G401 (cell line): ENCODE data around the gene RXRG. TPM values are rescaled to one million over a fixed set of nuclear protein-coding genes. Genes with fewer than 3 reads are reported as not detected.
A peak's percentile ranks its signal among the peaks of the same experiment; 100 is the strongest.

ENCODE experiments used
- DNase-seq: peaks from one replicate; pipeline ENCODE4 v3.0.0-alpha.2; 2015; ENCODE audit warnings: low spot score
- in situ Hi-C: cut with HindIII; loops from 2 replicates; pipeline ENCODE4 v1.10.0; 2016; ENCODE audit warnings: low sequenced_read_pairs, mixed read lengths
- total RNA-seq: library from RNA; depleted of rRNA; stranded (reverse); fragments of >200 nt; shearing (Covaris generic); gene quantifications from 2 replicates; pipeline ENCODE4 v1.2.3, GENCODE V29; 2014

RXRG gene
- total RNA-seq, 1 experiment from 2014 or later = not detected

DNA sequence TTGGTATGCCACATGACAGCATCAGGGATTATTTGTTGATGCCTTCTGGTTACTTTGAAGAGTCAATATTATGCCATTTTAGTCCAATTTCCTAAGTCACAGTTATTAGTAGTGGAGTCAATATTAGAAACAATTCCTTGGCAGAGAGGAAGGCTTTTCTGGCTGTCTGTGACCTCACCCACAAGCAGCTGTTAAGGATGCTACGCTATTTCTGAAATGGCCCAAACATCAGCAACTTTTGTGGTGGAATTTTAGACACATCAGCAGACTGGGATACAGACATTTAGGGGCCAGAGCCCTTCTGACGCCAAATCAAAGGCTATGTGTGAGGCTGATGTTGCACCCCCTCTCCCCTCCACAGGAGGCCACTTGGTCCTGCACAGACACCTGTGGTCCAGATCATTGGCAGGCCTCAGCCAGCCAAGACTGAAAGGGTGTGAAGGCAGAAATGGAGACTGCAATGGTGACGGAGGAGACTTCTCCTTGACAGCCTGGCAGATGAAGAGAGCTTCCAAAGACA, 9.2 kb upstream of the RXRG start:
- no peak for DNase-seq
- in situ Hi-C loops = no loop called here

DNA sequence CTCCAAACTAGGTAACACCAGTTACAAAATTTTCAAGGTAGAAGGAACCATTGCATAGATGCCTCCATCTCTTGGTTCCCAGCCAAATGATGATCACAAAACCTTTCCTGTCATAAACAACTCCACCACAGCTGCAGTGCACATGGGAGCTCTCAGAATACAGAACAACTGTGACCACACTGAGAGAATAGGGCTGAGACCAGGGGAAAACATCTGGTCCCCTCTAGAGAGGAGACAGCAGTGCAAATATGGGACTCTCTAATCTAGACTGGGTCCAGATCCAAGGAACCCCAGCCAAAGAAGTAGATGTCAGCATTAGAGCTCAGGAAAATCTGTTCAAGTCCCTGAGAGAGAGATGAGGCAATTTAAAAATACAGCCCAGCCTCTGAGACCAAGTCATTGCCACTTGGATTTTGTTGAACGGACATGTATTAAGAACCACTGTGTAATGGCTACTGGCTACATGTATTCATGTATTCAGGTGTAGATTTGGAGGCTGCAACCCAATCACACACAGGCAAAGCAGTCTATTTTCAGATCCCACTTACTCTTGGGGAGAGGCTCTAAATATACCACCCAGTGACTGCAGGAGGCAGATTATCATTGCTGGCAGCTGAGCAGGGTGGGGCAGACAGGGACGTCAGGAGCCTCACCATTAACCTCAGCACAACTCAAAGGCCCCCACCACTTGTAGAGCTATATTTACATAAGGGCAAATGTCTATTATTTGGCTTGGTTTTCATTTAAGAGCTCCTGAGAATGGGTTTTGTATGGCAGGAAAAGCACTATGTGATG, 7.6 kb upstream of the RXRG start:
- in situ Hi-C loops = no loop called here
- DNase-seq = no peak

DNA sequence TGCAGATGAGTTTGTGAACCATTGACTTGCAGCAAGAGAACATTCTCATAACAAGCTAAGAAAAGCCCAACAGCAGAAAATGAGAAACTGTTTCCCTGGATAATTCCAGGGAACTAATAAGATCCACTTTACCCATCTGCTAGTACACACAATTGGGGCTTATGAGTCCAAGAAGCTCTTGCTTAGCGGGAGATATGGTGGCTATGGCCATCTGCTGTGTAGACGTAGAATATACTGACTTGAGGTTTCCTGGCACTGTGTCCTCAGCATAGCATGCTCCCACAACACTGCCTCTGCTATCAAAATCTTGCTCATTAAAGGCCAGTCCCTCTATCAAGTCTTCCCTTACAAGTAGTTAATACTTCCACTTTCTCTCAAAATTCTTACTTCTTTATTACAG, 6.8 kb upstream of the RXRG start:
- in situ Hi-C loops = no loop called here

DNA sequence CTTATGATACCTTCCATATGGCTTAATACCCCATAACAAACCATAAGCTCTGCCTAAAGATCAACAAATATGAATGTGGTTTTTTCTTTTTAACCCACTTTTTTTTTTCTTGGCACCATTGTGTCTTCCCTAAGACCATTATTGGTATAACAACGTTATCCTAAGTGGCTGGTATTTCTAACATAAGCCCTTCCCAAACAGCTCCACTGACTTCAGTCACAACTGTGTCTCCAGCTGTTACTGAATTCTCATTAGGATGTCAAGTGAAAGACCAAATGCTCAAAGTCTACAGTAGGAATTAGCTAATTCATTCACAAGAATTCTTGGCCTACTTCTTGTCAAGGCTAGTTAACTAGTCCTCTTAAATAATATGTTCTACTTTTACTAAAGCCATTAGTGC, 4.2 kb upstream of the RXRG start:
- in situ Hi-C loops = no loop called here
- DNase-seq = no peak

More for the DNA sequence above, 6.8 kb upstream of the RXRG start:
- no peak for DNase-seq

DNA sequence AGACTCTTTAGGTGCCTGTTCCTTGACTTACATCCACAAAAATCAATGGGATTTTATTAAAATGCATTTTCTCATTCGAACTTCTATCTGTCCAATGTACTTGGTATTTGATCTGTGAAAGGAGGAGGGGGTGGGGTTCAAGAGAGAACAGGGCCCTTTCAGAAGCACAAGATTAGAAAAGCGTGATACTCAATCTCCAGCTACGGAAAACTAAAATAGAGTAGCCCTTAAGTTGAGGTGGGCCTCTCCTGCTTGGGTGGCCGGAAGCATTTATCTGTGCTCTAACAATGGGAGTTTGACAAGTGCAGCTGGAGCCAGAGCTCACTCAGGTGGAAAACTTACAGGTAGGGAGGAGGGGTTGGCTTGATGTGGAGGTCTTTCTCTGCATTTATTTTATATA, 462 bp upstream of the RXRG start:
- in situ Hi-C loops = no loop called here
- DNase-seq = no peak

DNA sequence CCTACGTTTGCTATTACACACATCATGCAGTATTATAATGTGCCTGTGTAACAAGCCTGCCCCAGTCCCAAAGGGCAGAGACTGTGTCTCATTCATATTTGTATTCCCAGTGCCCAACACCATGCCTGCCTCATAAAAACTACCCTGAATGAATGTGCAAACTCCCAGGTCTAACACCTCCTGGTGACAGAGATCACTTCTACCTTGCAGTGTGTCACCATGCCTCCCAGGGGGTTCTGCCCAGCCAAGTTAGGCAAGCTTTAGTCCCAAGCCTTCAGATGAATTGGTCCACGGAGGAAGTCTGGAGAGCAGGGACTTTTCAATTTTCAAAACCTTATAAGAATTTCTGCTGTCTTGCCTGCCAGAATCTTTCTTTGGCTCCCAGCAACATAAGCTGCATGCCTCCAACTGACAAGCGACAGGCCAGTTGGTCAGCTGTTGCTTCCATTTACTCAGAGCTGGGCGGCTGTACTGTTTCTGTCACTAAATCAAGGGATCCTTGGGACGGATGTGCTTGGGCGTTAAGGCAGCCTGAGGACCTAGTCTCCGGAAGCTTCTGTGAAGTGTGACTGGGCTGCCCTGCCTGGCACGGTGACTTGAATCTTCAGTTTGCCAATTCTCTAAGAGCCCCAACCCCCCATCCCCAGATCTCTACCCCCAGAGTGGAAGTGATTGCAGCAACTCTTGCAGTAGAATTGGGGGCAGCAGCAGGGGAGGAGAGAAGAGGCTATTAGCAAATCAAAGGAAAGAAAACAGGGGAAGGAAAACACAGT, 1.2 kb downstream of the RXRG start:
- in situ Hi-C loops = no loop called here
- peak; percentile 12 for DNase-seq

DNA sequence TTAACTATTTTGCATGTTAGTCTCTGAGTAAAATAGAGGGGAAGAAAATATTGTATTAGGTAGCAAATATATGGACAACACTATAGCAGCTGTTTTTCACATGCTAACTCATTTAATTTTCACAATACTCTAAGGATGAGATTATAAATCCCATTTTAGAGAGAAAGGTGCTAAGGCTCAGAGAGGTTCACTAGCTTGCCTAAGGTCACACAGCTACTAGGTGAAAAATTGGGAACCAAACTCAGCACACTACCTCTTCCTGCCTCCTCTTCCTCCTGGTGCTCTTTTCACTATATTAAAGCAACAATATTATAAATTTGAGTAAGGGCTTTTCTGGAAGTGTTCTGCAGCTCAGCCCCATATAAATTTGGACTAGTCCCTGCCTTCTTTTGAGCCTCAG, 2.3 kb downstream of the RXRG start:
- no peak for DNase-seq
- in situ Hi-C loops = no loop called here

DNA sequence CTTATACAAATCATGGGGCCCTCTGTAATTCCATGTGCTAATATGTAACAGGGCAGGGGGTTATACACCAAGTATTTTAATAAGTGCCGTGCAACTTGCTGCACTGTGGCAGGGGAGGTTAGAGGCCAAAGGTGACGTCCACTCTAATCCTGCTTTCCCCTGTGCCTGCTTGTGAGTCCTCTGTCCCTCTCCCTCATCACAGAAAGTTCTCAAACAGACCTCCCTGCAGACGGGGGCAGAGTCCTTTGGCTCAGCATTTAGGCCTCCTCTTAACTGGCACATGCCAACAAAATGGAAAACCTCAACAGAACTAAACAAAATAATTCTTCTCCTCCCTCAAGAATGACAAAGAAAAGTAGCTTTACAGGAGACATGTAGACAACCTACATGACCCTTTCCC, 2.9 kb downstream of the RXRG start:
- no peak for DNase-seq

DNA sequence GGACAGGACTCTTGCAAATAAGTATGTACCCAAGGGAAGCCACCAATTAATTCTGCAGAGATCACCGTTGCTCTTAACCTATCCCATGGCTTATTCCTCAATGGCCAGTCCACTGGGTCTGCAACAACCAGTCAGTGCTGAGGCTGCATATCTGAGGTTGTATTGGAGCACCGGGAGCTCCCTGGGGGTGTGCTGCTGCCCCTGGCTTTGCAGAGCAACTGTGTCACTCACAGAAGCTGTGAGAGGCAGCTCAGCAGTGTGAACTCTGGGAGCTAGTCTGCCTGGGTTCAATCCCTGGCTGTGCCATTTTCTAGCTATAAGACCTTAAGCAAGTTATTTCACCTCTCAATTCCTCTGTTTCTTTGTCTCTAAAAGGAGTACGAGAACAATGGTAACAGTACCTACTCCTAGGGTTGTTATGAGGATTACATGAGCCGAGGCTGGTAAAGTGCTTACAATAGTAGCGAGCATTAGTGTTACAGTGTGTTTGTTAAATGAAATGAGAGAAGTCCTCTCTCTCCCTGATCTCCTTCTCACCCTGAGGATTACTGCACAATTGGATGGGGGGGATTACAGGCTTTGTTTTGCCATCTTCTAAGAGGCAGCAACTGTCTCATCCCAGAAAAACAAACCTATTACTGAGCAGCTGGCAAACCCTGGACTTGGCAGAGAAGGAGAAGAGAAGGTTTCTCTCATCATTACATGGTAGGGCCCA, 3.6 kb downstream of the RXRG start:
- no peak for DNase-seq
- in situ Hi-C loops = no loop called here

More for the DNA sequence above, 2.9 kb downstream of the RXRG start:
- in situ Hi-C loops = no loop called here

DNA sequence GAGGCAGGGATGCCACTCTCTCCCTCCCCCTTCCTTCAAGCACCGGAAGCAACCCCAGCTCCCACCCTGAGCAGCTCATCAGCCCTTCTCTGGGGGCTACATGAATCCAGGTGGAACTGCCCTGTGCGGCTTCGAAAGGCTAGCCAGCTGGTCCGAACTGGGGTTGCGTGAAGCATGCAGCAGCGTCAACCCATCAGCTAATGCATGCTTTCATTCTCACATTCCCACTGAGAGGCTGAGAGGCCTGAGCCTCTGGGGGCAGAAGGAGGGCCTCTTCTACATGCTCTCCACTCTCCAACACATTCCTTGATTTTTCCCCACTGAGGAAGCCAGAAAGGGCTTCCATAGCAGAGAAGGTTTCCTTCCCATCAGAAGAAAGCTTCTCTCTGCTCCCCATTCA, 5.6 kb downstream of the RXRG start:
- in situ Hi-C loops = no loop called here

DNA sequence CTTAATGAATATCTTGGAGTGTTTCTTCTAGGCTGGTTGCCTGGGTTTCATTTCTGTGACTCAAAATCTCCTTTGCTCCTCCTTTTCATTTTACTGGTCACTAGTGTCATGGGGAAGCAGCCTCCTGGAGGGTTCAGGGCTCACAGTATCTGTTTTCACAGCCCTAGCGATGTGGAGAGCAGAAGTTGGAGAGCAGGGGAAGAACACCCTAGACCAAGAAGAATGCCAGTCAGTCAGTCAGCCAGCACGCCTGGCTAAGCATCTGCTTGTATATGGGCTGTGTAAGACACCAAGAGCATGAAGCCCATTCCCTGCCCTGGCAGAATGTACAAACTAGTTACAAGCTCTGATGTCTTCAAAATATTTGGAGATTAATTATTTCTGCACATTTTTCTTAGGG, 7.9 kb downstream of the RXRG start:
- no peak for DNase-seq
- in situ Hi-C loops = no loop called here

More for the DNA sequence above, 5.6 kb downstream of the RXRG start:
- no peak for DNase-seq

DNA sequence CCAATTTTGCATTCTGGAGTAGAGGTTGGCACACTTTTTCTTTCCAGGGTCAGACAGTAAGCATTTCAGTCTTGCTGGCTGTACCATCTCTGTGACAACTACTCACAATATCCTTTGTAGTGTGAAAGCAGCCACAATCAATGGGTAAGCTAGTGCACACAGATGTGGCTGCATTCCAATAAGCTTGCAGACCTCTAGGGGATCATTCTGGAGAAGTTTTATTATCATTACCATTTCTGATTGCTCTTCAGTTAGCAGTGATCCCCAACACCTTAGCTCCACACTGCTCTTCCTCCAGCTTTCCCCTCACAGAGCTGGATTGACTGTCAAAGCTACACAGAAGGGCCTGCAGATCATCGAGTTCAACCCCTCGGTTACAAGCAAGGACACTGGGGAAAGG, 9.1 kb downstream of the RXRG start:
- in situ Hi-C loops = no loop called here
- no peak for DNase-seq

DNA sequence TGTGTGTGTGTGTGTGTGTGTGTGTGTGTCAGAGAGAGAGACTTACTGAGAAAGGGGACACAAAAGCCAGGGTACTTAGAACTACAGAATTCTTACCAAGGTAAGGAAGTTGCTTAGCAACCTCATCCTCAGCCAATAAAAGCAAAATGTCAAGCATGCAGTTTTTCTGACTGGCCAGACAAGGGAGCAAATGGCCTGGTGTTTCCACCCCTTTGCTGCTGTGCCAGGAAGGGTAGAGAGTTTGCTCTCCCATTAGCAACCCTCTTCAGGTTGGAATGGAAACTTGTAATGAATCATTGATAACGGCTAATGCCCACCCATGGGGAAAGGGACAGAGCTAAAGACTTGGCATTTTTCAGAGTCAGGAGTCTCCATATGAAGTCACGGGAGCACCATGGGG, 10.6 kb downstream of the RXRG start:
- in situ Hi-C loops = no loop called here

DNA sequence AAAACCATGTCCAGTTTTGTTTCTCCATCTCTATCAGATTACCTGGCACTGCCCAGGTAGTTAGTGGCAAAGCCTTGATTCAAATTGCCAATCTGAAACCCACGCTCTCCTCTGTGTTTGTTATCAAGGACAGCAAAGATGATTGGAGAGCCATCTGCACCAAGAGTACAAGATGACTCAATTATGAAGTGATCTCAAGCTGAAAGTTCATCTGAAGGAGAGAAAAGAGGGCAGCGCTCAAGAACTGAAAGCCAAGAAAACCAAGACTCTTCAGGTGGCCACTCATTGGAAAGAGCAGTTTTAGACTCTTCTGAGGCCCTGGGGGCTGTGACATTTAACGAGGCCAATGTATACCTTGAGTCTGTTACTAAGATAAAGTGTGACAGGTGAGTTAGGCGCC, 13.8 kb downstream of the RXRG start:
- in situ Hi-C loops = no loop called here
- DNase-seq = no peak

More for the DNA sequence above, 10.6 kb downstream of the RXRG start:
- no peak for DNase-seq

DNA sequence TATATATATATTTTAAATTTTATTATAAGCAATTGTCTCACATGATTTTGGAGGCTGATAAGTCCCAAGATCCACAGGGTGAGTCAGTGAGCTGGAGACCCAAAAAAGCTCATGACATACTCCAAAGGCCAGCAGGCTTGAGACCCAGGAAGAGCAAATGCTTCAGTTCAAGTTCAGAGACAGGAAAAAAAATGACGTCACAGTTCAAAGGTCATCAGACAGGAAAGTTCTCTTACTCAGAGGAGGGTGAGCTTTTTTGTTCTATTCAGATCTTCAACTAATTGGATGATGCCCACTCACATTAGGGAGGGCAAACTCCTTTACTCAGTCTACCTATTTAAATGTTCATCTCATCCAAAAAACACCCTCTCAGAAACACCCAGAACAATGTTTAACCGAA, 18.2 kb downstream of the RXRG start:
- in situ Hi-C loops = no loop called here

DNA sequence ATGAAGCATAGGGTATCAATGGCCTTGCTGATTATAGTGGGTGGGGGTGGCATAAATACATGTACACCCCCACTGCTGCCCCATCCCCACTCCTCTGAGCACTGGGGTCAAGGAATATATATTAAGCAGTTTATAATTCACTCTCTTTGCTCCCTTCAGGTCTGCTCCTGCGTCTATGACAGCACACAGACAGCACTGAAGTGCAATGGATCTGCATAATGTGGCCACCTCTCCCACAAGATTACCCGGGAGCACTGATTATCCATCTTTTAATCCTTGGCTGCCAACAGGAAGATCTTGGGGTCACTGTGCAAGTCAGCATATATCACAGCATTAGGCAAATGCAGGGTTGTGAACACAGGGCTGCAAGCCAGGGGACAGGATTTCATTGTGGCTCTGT, 19.3 kb downstream of the RXRG start:
- in situ Hi-C loops = no loop called here
- DNase-seq = no peak

More for the DNA sequence above, 18.2 kb downstream of the RXRG start:
- no peak for DNase-seq

DNA sequence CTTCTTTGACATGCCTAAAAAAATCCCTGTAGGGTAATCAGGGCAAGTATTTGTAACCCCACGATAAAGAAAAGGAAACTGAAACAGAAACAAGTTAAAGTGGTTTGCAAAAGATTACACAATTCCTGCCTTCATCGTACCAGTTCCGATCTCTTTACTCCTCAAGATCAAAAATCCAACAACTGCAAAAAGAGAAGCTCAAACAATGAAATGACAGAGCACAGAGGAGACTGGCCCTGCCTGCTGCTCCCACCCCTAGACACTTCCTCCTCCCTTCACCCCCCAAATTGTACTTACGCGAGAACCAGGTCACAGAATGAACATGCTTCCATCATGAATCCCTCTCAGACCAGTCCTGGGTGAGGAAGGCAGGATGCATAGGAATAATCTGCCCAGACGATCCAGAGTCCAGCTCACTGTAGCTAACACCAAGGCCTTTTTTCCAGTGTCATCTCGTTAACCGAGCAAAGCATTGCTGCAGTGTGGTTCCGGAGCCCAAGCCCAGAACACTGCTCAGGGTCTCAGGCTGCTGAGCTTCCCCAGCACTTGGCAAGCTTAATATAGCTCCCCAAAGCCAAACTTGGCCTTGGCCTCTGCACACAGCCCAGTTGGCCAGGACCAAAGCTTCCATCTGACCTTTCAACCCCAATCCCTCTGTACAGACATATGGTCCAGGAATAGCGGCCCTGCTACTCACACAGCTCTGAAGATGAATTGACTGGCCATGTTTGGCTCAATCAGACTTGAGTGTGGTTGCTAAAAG, 20.3 kb downstream of the RXRG start:
- DNase-seq = peak; percentile 57
- in situ Hi-C loops = no loop called here

DNA sequence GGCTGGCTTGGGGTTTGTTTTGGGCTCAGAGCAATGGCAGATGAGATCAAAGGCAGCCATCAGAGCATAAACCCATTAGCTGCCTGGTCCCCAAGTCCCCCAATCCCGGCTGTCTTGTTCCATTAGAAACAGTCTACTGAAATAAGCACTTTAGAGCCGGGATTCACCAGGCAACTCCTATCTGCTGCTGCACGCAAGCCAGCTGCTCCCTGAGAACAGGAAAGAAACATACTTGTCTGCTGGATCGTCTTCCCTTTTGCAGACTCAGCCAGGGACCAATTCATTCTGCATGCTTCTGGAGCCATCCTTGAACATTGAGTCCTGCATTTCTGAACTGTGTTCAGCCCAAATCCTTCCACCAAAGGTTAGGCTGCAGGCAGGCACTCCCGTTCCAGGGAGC, 21.8 kb downstream of the RXRG start:
- in situ Hi-C loops = no loop called here
- DNase-seq = no peak

DNA sequence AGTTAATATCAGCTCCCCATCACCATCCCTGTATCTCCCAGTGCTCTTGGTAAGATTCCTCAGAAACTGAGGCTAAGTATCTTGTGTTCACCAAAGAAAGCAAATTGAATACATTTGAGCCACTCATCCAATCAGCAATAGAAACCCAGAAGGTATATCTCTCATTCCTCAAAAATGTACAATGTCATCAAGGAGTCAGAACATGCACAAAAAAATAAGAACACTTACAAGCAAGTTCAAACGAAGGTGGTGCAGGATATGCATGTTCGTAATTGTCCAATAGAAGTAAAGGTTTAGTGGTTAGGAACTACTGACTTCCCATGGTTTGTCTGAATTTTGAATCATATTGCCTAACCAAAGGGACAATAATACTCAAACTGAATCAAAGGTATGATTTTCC, 24.3 kb downstream of the RXRG start:
- in situ Hi-C loops = no loop called here

More for the DNA sequence above, 24.3 kb downstream of the RXRG start:
- DNase-seq = no peak
